ENCODE measurements around the gene NEXMIF.
"Not testable (repeated sequence)": the region's sequence is repeated elsewhere in the genome, so short reads cannot be mapped to it uniquely, and the experiment has no call there.

Gene NEXMIF

DNA sequence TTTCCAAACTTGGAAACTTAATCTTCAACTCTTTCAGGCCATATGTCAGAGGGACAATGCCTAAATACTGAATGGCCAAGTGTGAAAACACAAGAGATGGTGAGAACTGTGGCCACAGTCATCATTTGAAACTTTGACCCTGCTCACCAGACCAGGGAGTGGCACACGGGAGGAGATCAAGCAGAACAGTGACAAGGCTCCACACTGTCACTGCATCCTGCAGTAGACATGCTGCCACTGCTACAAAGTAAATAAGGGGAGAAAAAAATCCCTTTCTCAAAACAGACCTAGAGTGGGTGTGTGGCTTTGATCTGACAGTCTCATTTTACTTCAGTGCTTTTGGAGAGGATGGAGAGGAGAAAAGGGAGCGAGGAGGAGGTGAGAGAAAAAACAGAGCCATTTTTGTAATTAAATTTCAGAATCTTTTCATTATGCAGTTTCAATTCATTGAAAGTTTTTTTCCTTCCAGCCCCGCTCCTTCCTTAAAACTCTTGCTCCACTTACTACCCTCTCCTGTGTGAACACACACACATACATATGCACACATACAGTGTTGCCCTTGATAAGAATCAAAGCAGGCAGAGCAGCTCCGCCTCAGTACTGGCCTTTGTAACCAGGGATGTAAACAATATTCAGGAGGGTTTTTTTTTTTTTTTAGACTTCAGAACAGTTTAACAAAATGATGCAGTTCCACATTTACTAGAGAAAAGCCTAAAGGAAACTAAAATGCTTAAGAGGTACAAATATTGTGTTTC lies 34.4 kb downstream of the NEXMIF start:
- Histone ChIP-seq H3K4me1 (ENCODE audit: insufficient read depth, low read length) (no peaks in the 10 kb centered on the region), H2AFZ (ENCODE audit: low read depth, low read length) (no peak overlapping the region), H3K9me3 (ENCODE audit: low read length) (no peaks in the 10 kb centered on the region), H3K27me3 (ENCODE audit: insufficient read depth, low read length) (peaks cover 7% of the 10 kb centered on the region), H3K4me3 (ENCODE audit: low read length) (no peak overlapping the region), H3K36me3 (ENCODE audit: insufficient read depth, low read length) (no peaks in the 10 kb centered on the region)

DNA sequence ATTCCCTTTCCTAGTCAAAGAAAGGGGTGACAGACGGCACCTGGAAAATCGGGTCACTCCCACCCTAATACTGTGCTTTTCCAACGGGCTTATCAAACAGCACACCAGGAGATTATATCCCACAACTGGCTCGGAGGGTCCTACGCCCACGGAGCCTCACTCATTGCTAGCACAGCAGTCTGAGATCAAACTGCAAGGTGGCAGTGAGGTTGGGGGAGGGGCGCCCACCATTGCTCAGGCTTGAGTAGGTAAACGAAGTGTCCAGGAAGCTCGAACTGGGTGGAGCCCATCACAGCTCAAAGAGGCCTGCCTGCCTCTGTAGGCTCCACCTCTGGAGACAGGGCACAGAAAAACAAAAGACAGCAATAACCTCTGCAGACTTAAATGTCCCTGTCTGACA lies 42.9 kb downstream of the NEXMIF start:
- not testable (repeated sequence) for H2AFZ ChIP-seq (ENCODE audit: low read depth, low read length); H3K36me3 ChIP-seq (ENCODE audit: insufficient read depth, low read length); H3K27me3 ChIP-seq (ENCODE audit: insufficient read depth, low read length); H3K4me1 ChIP-seq (ENCODE audit: insufficient read depth, low read length); H3K4me3 ChIP-seq (ENCODE audit: low read length); H3K9me3 ChIP-seq (ENCODE audit: low read length)

DNA sequence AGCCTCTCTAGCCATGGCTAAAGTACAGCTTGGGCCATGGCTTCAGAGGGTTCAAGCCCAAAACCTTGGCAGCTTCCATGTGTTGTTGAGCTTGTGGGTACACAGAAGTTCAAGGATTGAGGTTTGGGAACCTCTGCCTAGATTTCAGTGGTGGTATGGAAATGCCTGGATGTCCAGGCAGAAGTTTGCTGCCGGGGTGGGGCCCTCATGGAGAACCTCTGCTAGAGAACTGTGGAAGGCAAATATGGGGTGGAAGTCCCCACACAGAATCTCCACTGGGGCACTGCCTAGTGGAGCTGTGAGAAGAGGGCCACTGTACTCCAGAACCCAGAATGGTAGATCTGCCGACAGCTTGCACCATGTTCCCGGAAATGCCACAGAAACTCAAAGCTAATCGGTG lies 59.5 kb downstream of the NEXMIF start:
- Histone ChIP-seq H2AFZ (ENCODE audit: low read depth, low read length) (no peak overlapping the region), H3K27me3 (ENCODE audit: insufficient read depth, low read length) (no peaks in the 10 kb centered on the region), H3K36me3 (ENCODE audit: insufficient read depth, low read length) (no peaks in the 10 kb centered on the region), H3K4me1 (ENCODE audit: insufficient read depth, low read length) (no peaks in the 10 kb centered on the region), H3K4me3 (ENCODE audit: low read length) (no peak overlapping the region), H3K9me3 (ENCODE audit: low read length) (peaks cover 4% of the 10 kb centered on the region)

DNA sequence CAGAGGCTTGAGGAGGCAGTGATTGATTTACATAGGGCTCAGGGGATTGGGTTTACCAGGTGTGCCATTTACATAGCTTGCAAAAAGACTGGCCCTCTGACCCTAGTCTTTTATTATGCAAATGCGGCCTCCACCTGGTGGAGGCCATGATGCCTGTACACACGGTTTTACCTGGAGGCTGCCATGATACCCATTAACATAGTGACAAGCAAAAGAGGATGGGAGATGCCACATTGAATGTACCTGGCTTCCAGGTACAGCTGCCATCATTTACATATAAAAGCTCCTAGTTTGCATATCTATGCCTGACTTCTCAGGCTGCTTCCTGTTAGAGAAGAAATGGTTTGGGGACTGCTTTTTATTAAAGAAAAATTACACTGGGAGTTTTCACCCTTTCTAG lies 72.0 kb downstream of the NEXMIF start:
- Histone ChIP-seq H3K36me3 (ENCODE audit: insufficient read depth, low read length) (no peaks in the 10 kb centered on the region), H2AFZ (ENCODE audit: low read depth, low read length) (no peak overlapping the region), H3K9me3 (ENCODE audit: low read length) (peaks cover 2% of the 10 kb centered on the region), H3K27me3 (ENCODE audit: insufficient read depth, low read length) (no peaks in the 10 kb centered on the region), H3K4me1 (ENCODE audit: insufficient read depth, low read length) (no peaks in the 10 kb centered on the region), H3K4me3 (ENCODE audit: low read length) (no peak overlapping the region)

DNA sequence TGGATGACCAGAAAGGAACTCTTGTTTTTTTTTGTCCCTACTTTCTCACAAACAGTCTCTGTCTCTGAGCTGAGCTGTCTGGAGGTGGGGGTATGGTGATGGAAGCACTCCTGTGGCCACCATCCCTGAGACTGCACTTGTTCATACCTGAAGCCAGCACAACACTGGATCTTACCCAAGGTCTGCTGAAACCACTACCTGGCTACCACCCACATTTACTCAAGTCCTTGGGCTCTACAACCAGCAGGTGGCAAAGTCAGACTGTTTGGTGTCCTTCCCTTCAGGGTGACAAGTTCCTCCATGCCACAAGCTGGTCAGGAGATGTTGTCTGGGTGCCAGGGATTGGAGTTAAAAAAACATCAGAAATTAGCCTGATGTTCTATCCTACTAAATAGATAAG lies 89.7 kb downstream of the NEXMIF start:
- Histone ChIP-seq H3K9me3 (ENCODE audit: low read length) (no peaks in the 10 kb centered on the region), H3K4me3 (ENCODE audit: low read length) (no peak overlapping the region), H3K4me1 (ENCODE audit: insufficient read depth, low read length) (no peaks in the 10 kb centered on the region), H3K36me3 (ENCODE audit: insufficient read depth, low read length) (no peaks in the 10 kb centered on the region), H2AFZ (ENCODE audit: low read depth, low read length) (no peak overlapping the region), H3K27me3 (ENCODE audit: insufficient read depth, low read length) (no peaks in the 10 kb centered on the region)

DNA sequence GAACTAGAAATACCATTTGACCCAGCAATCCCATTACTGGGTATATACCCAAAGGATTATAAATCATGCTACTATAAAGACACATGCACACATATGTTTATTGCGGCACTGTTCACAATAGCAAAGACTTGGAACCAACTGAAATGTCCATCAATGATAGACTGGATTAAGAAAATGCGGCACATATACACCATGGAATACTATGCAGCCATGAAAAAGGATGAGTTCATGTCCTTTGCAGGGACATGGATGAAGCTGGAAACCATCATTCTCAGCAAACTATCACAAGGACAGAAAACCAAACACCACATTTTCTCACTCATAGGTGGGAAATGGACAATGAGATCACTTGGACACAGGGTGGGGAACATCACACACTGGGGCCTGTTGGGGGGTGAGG lies 105.5 kb downstream of the NEXMIF start:
- H3K9me3 ChIP-seq (ENCODE audit: low read length); H3K36me3 ChIP-seq (ENCODE audit: insufficient read depth, low read length); H3K4me3 ChIP-seq (ENCODE audit: low read length); H3K4me1 ChIP-seq (ENCODE audit: insufficient read depth, low read length); H3K27me3 ChIP-seq (ENCODE audit: insufficient read depth, low read length); H2AFZ ChIP-seq (ENCODE audit: low read depth, low read length): not testable (repeated sequence)

DNA sequence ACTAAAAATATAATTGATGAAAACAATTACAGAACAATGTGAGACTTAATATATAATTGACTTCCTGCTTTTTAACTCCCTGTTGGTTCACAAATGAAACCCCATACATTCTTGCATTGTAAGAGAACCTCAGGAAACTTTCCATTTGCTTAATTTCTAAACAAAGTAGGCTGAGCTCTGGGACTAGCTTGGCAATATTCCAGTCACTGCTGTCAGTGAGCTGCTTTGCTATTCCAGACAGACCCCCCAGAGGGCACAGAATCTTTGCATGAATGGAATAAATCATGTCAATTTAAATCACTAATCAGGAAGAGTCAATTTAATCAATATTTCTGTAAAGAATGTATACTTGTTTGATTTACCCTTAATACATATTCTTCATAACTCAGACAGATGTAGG lies 110.6 kb downstream of the NEXMIF start:
- Histone ChIP-seq H3K4me3 (ENCODE audit: low read length) (no peak overlapping the region), H3K9me3 (ENCODE audit: low read length) (no peaks in the 10 kb centered on the region)

DNA sequence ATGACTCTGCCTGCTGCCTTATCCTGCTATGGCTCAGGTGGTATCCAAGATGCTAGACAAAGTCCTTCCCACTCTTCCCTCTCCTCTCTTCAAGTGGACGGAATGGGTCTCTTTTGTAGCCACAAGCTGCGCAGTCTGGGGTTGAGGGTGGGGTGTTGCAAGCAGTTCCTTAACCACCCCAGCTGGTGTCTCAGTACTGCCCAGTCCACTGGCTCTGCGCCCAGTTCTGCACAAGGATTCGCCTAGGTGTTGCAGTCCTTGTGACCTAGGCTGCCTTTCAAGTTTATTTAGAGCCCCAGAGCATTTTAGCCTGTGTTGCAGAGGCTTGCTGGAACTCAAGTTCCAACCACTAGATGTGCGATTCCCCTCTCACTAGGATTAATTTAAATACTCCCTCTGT lies 120.7 kb downstream of the NEXMIF start:
- Histone ChIP-seq H3K4me3 (ENCODE audit: low read length) (no peak overlapping the region), H3K9me3 (ENCODE audit: low read length) (no peaks in the 10 kb centered on the region), H2AFZ (ENCODE audit: low read depth, low read length) (no peak overlapping the region), H3K27me3 (ENCODE audit: insufficient read depth, low read length) (no peaks in the 10 kb centered on the region), H3K36me3 (ENCODE audit: insufficient read depth, low read length) (no peaks in the 10 kb centered on the region), H3K4me1 (ENCODE audit: insufficient read depth, low read length) (no peaks in the 10 kb centered on the region)

More for the DNA sequence above, 110.6 kb downstream of the NEXMIF start:
- Histone ChIP-seq H3K36me3 (ENCODE audit: insufficient read depth, low read length) (no peaks in the 10 kb centered on the region), H2AFZ (ENCODE audit: low read depth, low read length) (no peak overlapping the region), H3K4me1 (ENCODE audit: insufficient read depth, low read length) (no peaks in the 10 kb centered on the region), H3K27me3 (ENCODE audit: insufficient read depth, low read length) (no peaks in the 10 kb centered on the region)

DNA sequence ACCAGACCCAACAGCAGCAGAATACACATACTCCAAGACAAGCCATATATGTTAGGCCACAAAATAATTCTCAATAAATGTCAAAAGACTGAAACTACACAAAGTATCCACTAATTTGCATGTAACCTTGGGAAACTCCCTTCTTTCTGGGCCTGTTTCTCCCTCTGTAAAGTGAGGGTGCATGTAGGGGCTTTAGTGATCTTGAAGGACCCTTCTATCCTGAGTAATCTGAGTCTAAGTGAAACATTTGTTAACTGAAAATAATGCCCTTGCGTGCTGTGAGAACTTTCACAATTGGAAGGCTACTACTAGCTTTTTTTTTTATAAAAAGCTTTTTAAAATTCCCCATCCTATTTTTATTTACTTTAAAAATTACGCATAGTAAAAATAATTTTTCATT lies 125.2 kb downstream of the NEXMIF start:
- H3K27me3 ChIP-seq (ENCODE audit: insufficient read depth, low read length) = no peaks in the 10 kb centered on the region
- no peaks in the 10 kb centered on the region for H3K4me1 ChIP-seq (ENCODE audit: insufficient read depth, low read length)
- H3K36me3 ChIP-seq (ENCODE audit: insufficient read depth, low read length) = no peaks in the 10 kb centered on the region
- H2AFZ ChIP-seq (ENCODE audit: low read depth, low read length) = no peak overlapping the region
- no peaks in the 10 kb centered on the region for H3K9me3 ChIP-seq (ENCODE audit: low read length)
- no peak overlapping the region for H3K4me3 ChIP-seq (ENCODE audit: low read length)

DNA sequence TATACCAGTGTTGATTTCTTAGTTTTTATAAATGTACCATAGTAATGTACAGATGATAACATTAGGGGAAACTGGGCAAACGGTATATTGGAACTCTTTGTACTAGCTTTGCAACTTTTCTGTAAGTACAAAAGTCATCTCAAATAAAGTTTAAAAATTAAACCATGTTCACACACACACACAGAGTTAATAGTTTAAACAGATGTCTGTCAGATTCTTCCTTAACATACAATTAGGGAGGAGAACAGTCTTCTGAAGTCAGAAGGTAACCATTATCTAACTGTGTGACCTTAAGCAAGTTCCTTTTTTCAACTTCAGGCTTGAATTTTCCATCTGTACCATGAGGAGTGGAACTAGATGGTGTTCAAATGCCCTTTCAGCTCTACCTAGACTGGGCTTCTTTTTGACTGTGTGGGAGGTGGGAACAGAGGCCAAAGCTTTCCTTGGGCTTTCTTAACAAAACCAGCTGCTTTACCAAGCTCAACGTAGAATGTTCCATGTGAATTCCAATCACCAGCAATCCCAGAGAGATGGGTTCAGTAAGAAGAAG lies 127.8 kb downstream of the NEXMIF start:
- Histone ChIP-seq H3K36me3 (ENCODE audit: insufficient read depth, low read length) (no peaks in the 10 kb centered on the region), H2AFZ (ENCODE audit: low read depth, low read length) (no peak overlapping the region), H3K9me3 (ENCODE audit: low read length) (no peaks in the 10 kb centered on the region), H3K4me3 (ENCODE audit: low read length) (no peak overlapping the region), H3K27me3 (ENCODE audit: insufficient read depth, low read length) (no peaks in the 10 kb centered on the region), H3K4me1 (ENCODE audit: insufficient read depth, low read length) (no peaks in the 10 kb centered on the region)

DNA sequence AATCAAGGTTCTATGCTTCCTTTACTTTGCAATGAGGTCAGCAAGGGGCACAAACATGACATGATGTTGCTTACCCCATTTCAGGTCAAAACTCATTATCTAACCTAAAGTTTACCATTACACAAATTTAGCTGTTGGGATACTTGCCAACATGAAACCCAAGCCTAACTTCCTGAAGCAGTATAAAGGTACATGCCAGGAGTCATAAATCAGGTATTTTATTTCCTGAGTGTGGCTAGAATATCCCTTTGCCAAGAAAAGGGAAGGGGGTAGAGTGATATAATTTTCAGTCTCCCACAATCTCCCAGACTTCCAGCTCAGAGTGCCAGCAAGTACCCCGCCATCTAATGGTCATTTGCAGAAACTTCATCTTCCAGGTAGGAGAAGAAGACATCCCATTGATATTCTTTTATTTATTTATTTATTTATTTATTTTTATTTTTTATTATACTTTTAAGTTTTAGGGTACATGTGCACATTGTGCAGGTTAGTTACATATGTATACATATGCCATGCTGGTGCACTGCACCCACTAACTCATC lies 136.6 kb downstream of the NEXMIF start:
- Histone ChIP-seq H3K9me3 (ENCODE audit: low read length) (no peaks in the 10 kb centered on the region), H2AFZ (ENCODE audit: low read depth, low read length) (no peak overlapping the region), H3K4me1 (ENCODE audit: insufficient read depth, low read length) (no peaks in the 10 kb centered on the region), H3K27me3 (ENCODE audit: insufficient read depth, low read length) (no peaks in the 10 kb centered on the region), H3K36me3 (ENCODE audit: insufficient read depth, low read length) (no peaks in the 10 kb centered on the region), H3K4me3 (ENCODE audit: low read length) (no peak overlapping the region)

DNA sequence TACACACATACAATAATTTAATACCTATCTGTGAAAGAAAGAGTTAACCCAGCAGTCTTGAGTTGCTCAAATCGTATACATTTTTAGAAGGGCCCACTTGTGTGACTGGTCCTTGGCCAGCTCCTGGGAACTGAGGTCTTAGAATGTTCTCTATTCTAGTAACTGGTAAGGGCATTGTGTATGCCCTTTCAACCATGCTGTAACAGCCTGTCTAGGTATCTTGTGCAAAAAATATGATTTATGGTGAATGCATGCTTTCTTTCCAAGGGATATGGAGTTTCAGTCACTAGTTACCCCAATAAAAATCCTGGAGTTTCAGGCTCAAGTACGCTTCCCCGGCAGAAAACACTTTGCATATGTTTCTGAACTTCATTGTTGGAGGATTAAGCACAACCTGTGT lies 140.6 kb downstream of the NEXMIF start:
- Histone ChIP-seq H3K9me3 (ENCODE audit: low read length) (no peaks in the 10 kb centered on the region), H3K27me3 (ENCODE audit: insufficient read depth, low read length) (peaks cover 3% of the 10 kb centered on the region), H3K4me1 (ENCODE audit: insufficient read depth, low read length) (no peaks in the 10 kb centered on the region)

DNA sequence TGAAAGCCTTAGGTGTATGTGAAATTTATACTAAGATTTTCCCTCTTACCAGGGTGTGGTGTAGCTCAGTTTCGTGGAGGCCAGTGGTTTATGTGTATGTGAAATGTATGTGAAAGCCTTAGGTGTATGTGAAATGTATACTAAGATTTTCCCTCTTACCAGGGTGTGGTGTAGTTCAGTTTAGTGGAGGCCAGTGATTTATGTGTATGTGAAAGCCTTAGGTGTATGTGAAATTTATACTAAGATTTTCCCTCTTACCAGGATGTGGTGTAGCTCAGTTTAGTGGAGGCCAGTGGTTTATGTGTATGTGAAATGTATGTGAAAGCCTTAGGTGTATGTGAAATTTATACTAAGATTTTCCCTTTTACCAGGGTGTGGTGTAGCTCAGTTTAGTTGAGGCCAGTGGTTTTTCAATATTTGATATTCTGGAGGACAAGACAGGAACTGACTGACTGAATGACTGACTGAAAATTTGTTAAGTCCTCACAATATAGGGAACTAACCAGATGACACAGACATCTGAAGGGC lies 143.7 kb downstream of the NEXMIF start:
- no peaks in the 10 kb centered on the region for H3K36me3 ChIP-seq (ENCODE audit: insufficient read depth, low read length)
- peaks cover 2% of the 10 kb centered on the region for H3K4me1 ChIP-seq (ENCODE audit: insufficient read depth, low read length)
- H2AFZ ChIP-seq (ENCODE audit: low read depth, low read length) = no peak overlapping the region
- H3K4me3 ChIP-seq (ENCODE audit: low read length) = no peak overlapping the region
- H3K9me3 ChIP-seq (ENCODE audit: low read length) = no peaks in the 10 kb centered on the region
- H3K27me3 ChIP-seq (ENCODE audit: insufficient read depth, low read length) = peaks cover 3% of the 10 kb centered on the region

More for the DNA sequence above, 140.6 kb downstream of the NEXMIF start:
- Histone ChIP-seq H2AFZ (ENCODE audit: low read depth, low read length) (no peak overlapping the region), H3K4me3 (ENCODE audit: low read length) (no peak overlapping the region), H3K36me3 (ENCODE audit: insufficient read depth, low read length) (no peaks in the 10 kb centered on the region)
